GM13977 (cell line): Measurements from ENCODE around the gene XAB2.

Experiments used
- DNase-seq: peaks from one replicate; pipeline ENCODE4 v3.0.0; 2012; ENCODE audit warnings: low spot score
- CTCF ChIP-seq: IDR thresholded peaks from 2 replicates; pipeline ENCODE4 v1.5.1; 2012; ENCODE audit warnings: mild to moderate bottlenecking, control low read depth; ENCODE audit not compliant: insufficient read depth; ENCODE audit errors: extremely low read depth, missing control alignments
- in situ Hi-C: fragments of 300-500 bp; cut with MboI; formaldehyde crosslinking; loops from one replicate; pipeline ENCODE4 v1.12.0; 2022; ENCODE audit warnings: low sequenced_read_pairs, low pct_unique_long_range_greater_than_20kb, mixed read lengths, inconsistent platforms; ENCODE audit not compliant: unreplicated experiment

Gene XAB2

GRCh38 chr19:7598180-7598579 is 31.2 kb downstream of the XAB2 start:
- in situ Hi-C loops: no loop called here
- no peak for TF ChIP-seq CTCF
- no peak for DNase-seq

GRCh38 chr19:7597689-7598088 is 31.7 kb downstream of the XAB2 start:
- no peak for TF ChIP-seq CTCF
- in situ Hi-C loops: no loop called here
- DNase-seq: no peak

GRCh38 chr19:7596211-7596937 is 33.0 kb downstream of the XAB2 start:
- peak; percentile 45 for DNase-seq
- TF ChIP-seq CTCF: no peak
- in situ Hi-C loops: no loop called here

- in situ Hi-C loops: no loop called here
- no peak for TF ChIP-seq CTCF
- DNase-seq: peak; percentile 86
Observed at GRCh38 chr19:7595466-7596133, 33.7 kb downstream of the XAB2 start, which contains the start of gene CAMSAP3. TSS of gene CAMSAP3 (plus strand) at chr19:7595863. CDS start at chr19:7596003, 140 bp downstream.

GRCh38 chr19:7590256-7590655 is 39.1 kb downstream of the XAB2 start:
- in situ Hi-C loops: no loop called here

GRCh38 chr19:7589822-7590221 is 39.5 kb downstream of the XAB2 start:
- in situ Hi-C loops: no loop called here
- TF ChIP-seq CTCF: no peak
- DNase-seq: no peak

More at GRCh38 chr19:7590256-7590655, 39.1 kb downstream of the XAB2 start:
- TF ChIP-seq CTCF: no peak
- no peak for DNase-seq
